Activated naive CD4-positive, alpha-beta T cell treated with anti-CD3 and anti-CD28 coated beads, Interleukin-2, amount 10 ng/mL, durations not matched to agents 7 days and 5 days (primary cell): ENCODE measurements around the gene CLCN5.

Source experiments
- CTCF ChIA-PET: fragments of 350-600 bp; sonication (Branson Sonifier 250); formaldehyde crosslinking; loops from one replicate; lab custom pipeline; 2021; ENCODE audit warnings: antibody characterized with exemption; lab: Charles Lee
- DNase-seq: peaks from one replicate; pipeline ENCODE4 v3.0.0-alpha.2; 2020
- H3K27ac Mint-ChIP-seq: one replicate; pipeline ENCODE4 v1.8.0; 2021; ENCODE audit warnings: mild to moderate bottlenecking, moderate library complexity, mixed read lengths
- H3K27me3 Mint-ChIP-seq: one replicate; pipeline ENCODE4 v1.8.0; 2021; ENCODE audit warnings: mild to moderate bottlenecking, mixed read lengths
- H3K36me3 Mint-ChIP-seq: one replicate; pipeline ENCODE4 v1.8.0; 2021; ENCODE audit warnings: mixed read lengths
- H3K4me1 Mint-ChIP-seq: one replicate; pipeline ENCODE4 v1.8.0; 2021; ENCODE audit warnings: mixed read lengths
- H3K4me3 Mint-ChIP-seq: one replicate; pipeline ENCODE4 v1.8.0; 2021; ENCODE audit warnings: mild to moderate bottlenecking, moderate library complexity, mixed read lengths
- H3K9me3 Mint-ChIP-seq: one replicate; pipeline ENCODE4 v1.8.0; 2021; ENCODE audit warnings: mixed read lengths

Gene CLCN5

GRCh38 chrX:49958727-49959485 is 36.5 kb downstream of the CLCN5 start:
- Mint-ChIP-seq H3K4me1 (no peaks in the 10 kb centered on the region), H3K27ac (no peak overlapping the region), H3K27me3 (no peaks in the 10 kb centered on the region), H3K9me3 (no peaks in the 10 kb centered on the region), H3K36me3 (no peaks in the 10 kb centered on the region), H3K4me3 (no peak overlapping the region)
- CTCF ChIA-PET: no interaction called here
- DNase-seq: no peak

- CTCF ChIA-PET: no interaction called here
- DNase-seq: no peak
- Mint-ChIP-seq H3K27ac (no peak overlapping the region), H3K4me1 (no peaks in the 10 kb centered on the region), H3K9me3 (no peaks in the 10 kb centered on the region), H3K36me3 (no peaks in the 10 kb centered on the region), H3K27me3 (no peaks in the 10 kb centered on the region), H3K4me3 (no peak overlapping the region)
Measured at GRCh38 chrX:49959602-49960001, 37.2 kb downstream of the CLCN5 start.

- DNase-seq: no peak
- no peaks in the 10 kb centered on the region for H3K4me1 Mint-ChIP-seq
- H3K36me3 Mint-ChIP-seq: no peaks in the 10 kb centered on the region
- no peak overlapping the region for H3K27ac Mint-ChIP-seq
- no peaks in the 10 kb centered on the region for H3K9me3 Mint-ChIP-seq
- no peak overlapping the region for H3K4me3 Mint-ChIP-seq
- CTCF ChIA-PET: no interaction called here
- no peaks in the 10 kb centered on the region for H3K27me3 Mint-ChIP-seq
Measured at GRCh38 chrX:49960061-49960460, 37.7 kb downstream of the CLCN5 start.

- no peak overlapping the region for H3K4me3 Mint-ChIP-seq
- no peak overlapping the region for H3K27ac Mint-ChIP-seq
- H3K4me1 Mint-ChIP-seq: no peaks in the 10 kb centered on the region
- no peaks in the 10 kb centered on the region for H3K9me3 Mint-ChIP-seq
- no peak for DNase-seq
- CTCF ChIA-PET: no interaction called here
- no peaks in the 10 kb centered on the region for H3K36me3 Mint-ChIP-seq
- no peaks in the 10 kb centered on the region for H3K27me3 Mint-ChIP-seq
Measured at GRCh38 chrX:49970674-49971073, 48.3 kb downstream of the CLCN5 start.

- Mint-ChIP-seq H3K27ac (no peak overlapping the region), H3K36me3 (no peaks in the 10 kb centered on the region), H3K4me1 (no peaks in the 10 kb centered on the region), H3K27me3 (no peaks in the 10 kb centered on the region), H3K9me3 (no peaks in the 10 kb centered on the region), H3K4me3 (no peak overlapping the region)
- no peak for DNase-seq
- CTCF ChIA-PET: no interaction called here
Measured at GRCh38 chrX:49972328-49972860, 50.0 kb downstream of the CLCN5 start.

GRCh38 chrX:49976682-49977197 is 54.3 kb downstream of the CLCN5 start:
- Mint-ChIP-seq H3K4me1 (no peaks in the 10 kb centered on the region), H3K27me3 (no peaks in the 10 kb centered on the region), H3K27ac (no peak overlapping the region), H3K36me3 (no peaks in the 10 kb centered on the region), H3K9me3 (no peaks in the 10 kb centered on the region), H3K4me3 (no peak overlapping the region)
- no peak for DNase-seq
- CTCF ChIA-PET: no interaction called here

- H3K36me3 Mint-ChIP-seq: no peaks in the 10 kb centered on the region
- no peaks in the 10 kb centered on the region for H3K4me1 Mint-ChIP-seq
- CTCF ChIA-PET: no interaction called here
- no peaks in the 10 kb centered on the region for H3K27me3 Mint-ChIP-seq
- no peak overlapping the region for H3K4me3 Mint-ChIP-seq
- no peak overlapping the region for H3K27ac Mint-ChIP-seq
- no peak for DNase-seq
- no peaks in the 10 kb centered on the region for H3K9me3 Mint-ChIP-seq
Measured at GRCh38 chrX:49977319-49978090, 55.1 kb downstream of the CLCN5 start.

GRCh38 chrX:49978176-49978575 is 55.8 kb downstream of the CLCN5 start:
- H3K36me3 Mint-ChIP-seq: no peaks in the 10 kb centered on the region
- H3K27ac Mint-ChIP-seq: no peak overlapping the region
- CTCF ChIA-PET: no interaction called here

GRCh38 chrX:49986058-49986457 is 63.7 kb downstream of the CLCN5 start:
- Mint-ChIP-seq H3K4me3 (no peak overlapping the region), H3K9me3 (no peaks in the 10 kb centered on the region), H3K4me1 (no peaks in the 10 kb centered on the region), H3K36me3 (no peaks in the 10 kb centered on the region), H3K27me3 (no peaks in the 10 kb centered on the region), H3K27ac (no peak overlapping the region)
- CTCF ChIA-PET: no interaction called here
- DNase-seq: no peak

More at GRCh38 chrX:49978176-49978575, 55.8 kb downstream of the CLCN5 start:
- Mint-ChIP-seq H3K27me3 (no peaks in the 10 kb centered on the region), H3K4me1 (no peaks in the 10 kb centered on the region), H3K9me3 (no peaks in the 10 kb centered on the region), H3K4me3 (no peak overlapping the region)
- no peak for DNase-seq

- H3K36me3 Mint-ChIP-seq: no peaks in the 10 kb centered on the region
- DNase-seq: no peak
- no peaks in the 10 kb centered on the region for H3K4me1 Mint-ChIP-seq
- no peak overlapping the region for H3K4me3 Mint-ChIP-seq
- CTCF ChIA-PET: no interaction called here
- no peaks in the 10 kb centered on the region for H3K27me3 Mint-ChIP-seq
- no peak overlapping the region for H3K27ac Mint-ChIP-seq
- H3K9me3 Mint-ChIP-seq: no peaks in the 10 kb centered on the region
Measured at GRCh38 chrX:49987651-49988050, 65.3 kb downstream of the CLCN5 start.

GRCh38 chrX:49988143-49988542 is 65.7 kb downstream of the CLCN5 start:
- Mint-ChIP-seq H3K9me3 (no peaks in the 10 kb centered on the region), H3K36me3 (no peaks in the 10 kb centered on the region), H3K27me3 (no peaks in the 10 kb centered on the region), H3K4me1 (no peaks in the 10 kb centered on the region), H3K27ac (no peak overlapping the region), H3K4me3 (no peak overlapping the region)
- CTCF ChIA-PET: no interaction called here
- DNase-seq: no peak

GRCh38 chrX:49991758-49992157 is 69.4 kb downstream of the CLCN5 start:
- Mint-ChIP-seq H3K4me3 (no peak overlapping the region), H3K4me1 (no peaks in the 10 kb centered on the region), H3K27me3 (no peaks in the 10 kb centered on the region), H3K36me3 (no peaks in the 10 kb centered on the region), H3K27ac (no peak overlapping the region), H3K9me3 (no peaks in the 10 kb centered on the region)
- CTCF ChIA-PET: no interaction called here
- DNase-seq: no peak

GRCh38 chrX:49992853-49993252 is 70.5 kb downstream of the CLCN5 start:
- Mint-ChIP-seq H3K9me3 (no peaks in the 10 kb centered on the region), H3K36me3 (no peaks in the 10 kb centered on the region), H3K4me1 (no peaks in the 10 kb centered on the region), H3K27ac (no peak overlapping the region), H3K4me3 (no peak overlapping the region), H3K27me3 (no peaks in the 10 kb centered on the region)
- DNase-seq: no peak
- CTCF ChIA-PET: no interaction called here

GRCh38 chrX:49993661-49994060 is 71.3 kb downstream of the CLCN5 start:
- Mint-ChIP-seq H3K36me3 (no peaks in the 10 kb centered on the region), H3K27ac (no peak overlapping the region), H3K9me3 (no peaks in the 10 kb centered on the region), H3K4me1 (no peaks in the 10 kb centered on the region), H3K4me3 (no peak overlapping the region), H3K27me3 (no peaks in the 10 kb centered on the region)
- CTCF ChIA-PET: no interaction called here
- no peak for DNase-seq
